A673 (cell line): ENCODE measurements around the gene ESPL1. TPM values are rescaled to one million over a fixed set of nuclear protein-coding genes. Genes with fewer than 3 reads are reported as not detected.
A peak's percentile ranks its signal among the peaks of the same experiment; 100 is the strongest.

Experiments
- BruUV-seq: library from RNA; stranded (reverse); fragments of 400-500 nt; replicated peaks from 2 replicates; lab custom pipeline; 2021; lab: Mats Ljungman, UMichigan
- CTCF ChIA-PET: fragments of 300-600 bp; sonication (Branson Sonifier 250); formaldehyde crosslinking; loops from one replicate; lab custom pipeline; 2022; ENCODE audit warnings: antibody characterized with exemption; lab: Charles Lee
- POLR2A ChIA-PET: fragments of 300-600 bp; sonication (Branson Sonifier 250); formaldehyde crosslinking; loops from one replicate; lab custom pipeline; 2022; ENCODE audit warnings: antibody characterized with exemption; ENCODE audit not compliant: low non-redundant PET; lab: Charles Lee
- DNase-seq: peaks from one replicate; pipeline ENCODE4 v3.0.0-alpha.2; 2015; ENCODE audit warnings: low spot score
- H3K27ac ChIP-seq: fragments of 200-600 bp; sonication (generic); 2 replicates; pipeline ENCODE4 v1.5.1; 2016; ENCODE audit warnings: mixed run types, low read depth, mild to moderate bottlenecking, mixed read lengths, antibody characterized with exemption, low read length; ENCODE audit not compliant: poor library complexity, severe bottlenecking
- H3K27me3 ChIP-seq: fragments of 200-600 bp; sonication (generic); replicated peaks from 2 replicates; pipeline ENCODE4 v1.6.1; 2017; ENCODE audit warnings: mixed run types, low read depth, mild to moderate bottlenecking, mixed read lengths, antibody characterized with exemption, low read length; ENCODE audit not compliant: insufficient read depth, poor library complexity
- H3K36me3 ChIP-seq: fragments of 200-600 bp; sonication (generic); 2 replicates; pipeline ENCODE4 v1.6.1; 2016; ENCODE audit warnings: mixed run types, mild to moderate bottlenecking, mixed read lengths, antibody characterized with exemption, low read length; ENCODE audit not compliant: insufficient read depth, poor library complexity, severe bottlenecking
- H3K4me1 ChIP-seq: fragments of 200-600 bp; sonication (generic); 2 replicates; pipeline ENCODE4 v1.6.1; 2017; ENCODE audit warnings: mixed run types, mild to moderate bottlenecking, mixed read lengths, antibody characterized with exemption, low read length; ENCODE audit not compliant: insufficient read depth, poor library complexity, severe bottlenecking
- H3K4me3 ChIP-seq: fragments of 200-600 bp; sonication (generic); 2 replicates; pipeline ENCODE4 v1.5.1; 2016; ENCODE audit warnings: low read depth, mixed run types, mild to moderate bottlenecking, mixed read lengths, low read length; ENCODE audit not compliant: poor library complexity, severe bottlenecking
- H3K9me3 ChIP-seq: fragments of 200-600 bp; sonication (generic); 2 replicates; pipeline ENCODE4 v1.6.1; 2016; ENCODE audit warnings: mixed run types, low read depth, mild to moderate bottlenecking, mixed read lengths, antibody characterized with exemption, low read length; ENCODE audit not compliant: poor library complexity, severe bottlenecking
- CTCF ChIP-seq: fragments of 300-800, 200-600 bp; sonication (generic); conservative IDR thresholded peaks from 2 replicates; pipeline ENCODE4 v1.5.1; 2017; ENCODE audit warnings: low read depth, mild to moderate bottlenecking, antibody characterized with exemption, low read length, moderate library complexity, mixed read lengths
- EZH2 ChIP-seq: fragments of 200-600 bp; sonication (generic); IDR thresholded peaks from 2 replicates; pipeline ENCODE4 v1.6.1; 2017; ENCODE audit warnings: borderline replicate concordance, low read depth, mild to moderate bottlenecking, mixed read lengths, antibody characterized with exemption, low read length; ENCODE audit not compliant: poor library complexity, severe bottlenecking
- intact Hi-C: fragments of 100-400 bp; cut with micrococcal nuclease; formaldehyde crosslinking; loops from one replicate; pipeline ENCODE4 v1.10.0; 2022; ENCODE audit not compliant: unreplicated experiment
- total RNA-seq: library from RNA; stranded (reverse); gene quantifications from 2 replicates; pipeline ENCODE4 v1.2.3, GENCODE V29; 2021

Gene ESPL1
- total RNA-seq, 1 experiment from 2014 or later, result 99.1 TPM

GRCh38 chr12:53324113-53324778, 56.1 kb downstream of the ESPL1 start:
- intact Hi-C loops, result loop anchor here (1.0 to 2.0 kb wide), 3 partner anchors 97 to 184 kb away; partner anchors contain the start of gene TARBP2
- H3K4me1 ChIP-seq, result peaks cover 18% of the 10 kb centered on the region
- no peaks in the 10 kb centered on the region for H3K9me3 ChIP-seq
- CTCF ChIA-PET, result interaction anchor here (1.0 to 1.2 kb wide), 3 partner anchors 97 to 184 kb away, joined by 4 to 10 read pairs (median 5); no protein-coding TSS in a partner anchor
- POLR2A ChIA-PET, result no interaction called here
- no peak for TF ChIP-seq EZH2
- TF ChIP-seq CTCF, result no peak
- H3K36me3 ChIP-seq, result peaks cover 4% of the 10 kb centered on the region
- no peaks in the 10 kb centered on the region for H3K27me3 ChIP-seq
- BruUV-seq, result no TSS peak
- H3K27ac ChIP-seq, result peak overlapping the region; percentile 95
- peak; percentile 22 for DNase-seq
- H3K4me3 ChIP-seq, result peak overlapping the region; percentile 71

- DNase-seq, result peak; percentile 94
Observed at GRCh38 chr12:53324779-53325510, 56.8 kb downstream of the ESPL1 start.

More at GRCh38 chr12:53324779-53325510, 56.8 kb downstream of the ESPL1 start:
- ChIA-PET POLR2A (no interaction called here), CTCF (interaction anchor here (0.5 to 1.2 kb wide), 3 partner anchors 51 to 184 kb away, joined by 3 to 10 read pairs (median 4); no protein-coding TSS in a partner anchor)
- Histone ChIP-seq H3K9me3 (no peaks in the 10 kb centered on the region), H3K4me3 (peak overlapping the region; percentile 71), H3K4me1 (peaks cover 18% of the 10 kb centered on the region), H3K27ac (peak overlapping the region; percentile 95), H3K27me3 (no peaks in the 10 kb centered on the region), H3K36me3 (no peaks in the 10 kb centered on the region)
- TSS peak; percentile 55 for BruUV-seq
- TF ChIP-seq CTCF (peak; percentile 83), EZH2 (no peak)
- intact Hi-C loops, result loop anchor here (1.0 to 2.0 kb wide), 3 partner anchors 96 to 183 kb away; partner anchors contain the start of gene TARBP2
